ENCODE data around the gene SLC38A3.

GRCh38 chr3:50210176-50210509, 5.1 kb downstream of the SLC38A3 start:
- no peak for TF ChIP-seq EZH2 (IDR thresholded peaks at IDR 0.05; ENCODE audit: borderline replicate concordance, low read depth, low read length, severe bottlenecking)
- no peak for TF ChIP-seq CTCF (IDR thresholded peaks at IDR 0.05; ENCODE audit: extremely low read depth in 1 of 2, insufficient read depth in 1 of 2, low read depth in 1 of 2, low read length in 2 of 2)
- TF ChIP-seq MAX (IDR thresholded peaks at IDR 0.05; ENCODE audit: insufficient read depth, insufficient read length), result no peak
- no peak for TF ChIP-seq POLR2AphosphoS5 (IDR thresholded peaks at IDR 0.05; ENCODE audit: insufficient read depth, low read depth, low read length)
- TF ChIP-seq JUN (IDR thresholded peaks at IDR 0.05; ENCODE audit: borderline replicate concordance, insufficient read depth, insufficient read length, low read depth), result no peak
